SU-DHL-6 (cell line): ENCODE data around the gene CENPI.

Experiments
- H2AFZ ChIP-seq: fragments of 200-600 bp; sonication (generic); 2 replicates; pipeline ENCODE4 v1.6.1; 2014; ENCODE audit warnings: low read depth, mild to moderate bottlenecking, moderate library complexity, mixed read lengths, antibody characterized with exemption, low read length; ENCODE audit not compliant: severe bottlenecking
- H3F3A ChIP-seq: fragments of 200-600 bp; shearing (Covaris generic); 2 replicates; pipeline ENCODE4 v1.6.0; 2016; ENCODE audit warnings: antibody characterized with exemption, mild to moderate bottlenecking; ENCODE audit not compliant: insufficient read depth
- H3K27ac ChIP-seq: fragments of 200-600 bp; sonication (generic); 2 replicates; pipeline ENCODE4 v1.5.1; 2016; ENCODE audit warnings: low read depth, mild to moderate bottlenecking, low read length, moderate library complexity, mixed read lengths
- H3K27me3 ChIP-seq: fragments of 200-600 bp; sonication (generic), shearing (Covaris generic); 2 replicates; pipeline ENCODE4 v1.6.0; 2014; ENCODE audit warnings: mild to moderate bottlenecking, low read length
- H3K36me3 ChIP-seq: fragments of 200-600 bp; sonication (generic); 2 replicates; pipeline ENCODE4 v1.6.1; 2014; ENCODE audit warnings: mild to moderate bottlenecking, low read length, mixed read lengths
- H3K4me2 ChIP-seq: fragments of 300-600, 200-600 bp; shearing (Covaris generic), sonication (generic); 2 replicates; pipeline ENCODE4 v1.6.0; 2014; ENCODE audit warnings: low read length, low read depth, mild to moderate bottlenecking; ENCODE audit not compliant: poor library complexity, severe bottlenecking
- H3K4me3 ChIP-seq: fragments of 200-600 bp; sonication (generic); 2 replicates; pipeline ENCODE4 v1.5.1; 2014; ENCODE audit warnings: antibody characterized with exemption, low read length, mild to moderate bottlenecking, mixed read lengths; ENCODE audit not compliant: insufficient read depth, poor library complexity, severe bottlenecking
- H3K79me2 ChIP-seq: fragments of 200-600 bp; sonication (generic); 2 replicates; pipeline ENCODE4 v1.6.1; 2014; ENCODE audit warnings: mild to moderate bottlenecking, low read length, moderate library complexity; ENCODE audit not compliant: insufficient read depth
- H3K9ac ChIP-seq: fragments of 200-600 bp; sonication (generic); 2 replicates; pipeline ENCODE4 v1.7.0; 2014; ENCODE audit warnings: mild to moderate bottlenecking, low read length
- H3K9me2 ChIP-seq: fragments of 200-600 bp; sonication (generic); replicated peaks from 2 replicates; pipeline ENCODE4 v1.6.1; 2014; ENCODE audit warnings: low read length; ENCODE audit not compliant: insufficient read depth
- H3K9me3 ChIP-seq: fragments of 200-600 bp; sonication (generic); 2 replicates; pipeline ENCODE4 v1.6.1; 2014; ENCODE audit warnings: low read length, mixed read lengths; ENCODE audit not compliant: insufficient read depth
- H4K20me1 ChIP-seq: fragments of 200-600 bp; sonication (generic); 2 replicates; pipeline ENCODE4 v1.6.1; 2014; ENCODE audit warnings: low read depth, mild to moderate bottlenecking, antibody characterized with exemption, low read length, moderate library complexity, mixed read lengths
- EZH2phosphoT487 ChIP-seq: fragments of 200-600 bp; sonication (generic), shearing (Covaris generic); conservative IDR thresholded peaks from 2 replicates; pipeline ENCODE4 v1.6.1; 2018; ENCODE audit warnings: mild to moderate bottlenecking, antibody characterized with exemption, low read length, moderate library complexity, mixed read lengths
- TF ChIP-seq, protein P1 (sequence below): fragments of 200-600 bp; sonication (generic); IDR thresholded peaks from one replicate; pipeline ENCODE4 v1.5.1; 2017; ENCODE audit warnings: antibody characterized with exemption, mild to moderate bottlenecking, low read length, moderate library complexity; ENCODE audit not compliant: insufficient read depth, poor library complexity, severe bottlenecking

The CENPI gene

DNA sequence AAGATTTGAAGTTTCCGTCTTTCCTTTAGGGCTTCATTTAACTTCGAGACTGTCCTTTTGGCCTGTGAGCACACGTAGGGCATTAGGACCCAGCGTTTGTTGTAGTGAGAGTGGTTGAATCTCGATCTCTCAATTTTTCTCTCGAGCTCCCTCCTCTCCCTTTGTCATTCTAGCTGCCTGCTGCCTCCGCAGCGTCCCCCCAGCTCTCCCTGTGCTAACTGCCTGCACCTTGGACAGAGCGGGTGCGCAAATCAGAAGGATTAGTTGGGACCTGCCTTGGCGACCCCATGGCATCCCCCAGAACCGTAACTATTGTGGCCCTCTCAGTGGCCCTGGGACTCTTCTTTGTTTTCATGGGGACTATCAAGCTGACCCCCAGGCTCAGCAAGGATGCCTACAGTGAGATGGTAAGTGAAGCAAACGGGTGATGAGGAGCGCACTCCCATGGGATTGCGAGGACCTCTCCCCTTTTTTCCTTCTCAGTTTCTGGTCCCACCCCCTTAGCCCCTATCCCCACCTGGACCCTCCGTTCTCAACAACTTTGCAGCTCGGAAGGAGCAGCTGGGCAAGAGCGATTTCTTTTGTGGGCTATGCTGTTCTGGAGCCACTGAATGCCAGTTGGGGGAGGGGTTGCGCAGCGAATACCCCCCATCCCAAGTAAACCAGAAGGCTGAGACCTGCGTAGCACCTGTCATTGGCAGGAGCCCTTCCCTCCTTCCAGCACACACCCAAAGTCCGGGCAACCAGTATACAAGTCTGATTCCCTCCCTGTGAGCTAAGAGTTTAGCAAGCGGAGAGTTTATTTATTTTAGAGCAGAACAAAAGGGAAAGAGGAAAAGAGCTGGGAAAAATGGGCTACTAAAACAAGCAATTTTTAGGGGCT, 19.0 kb upstream of the CENPI start, which contains the start of gene TMEM35A:
Gene TMEM35A, plus strand, starts transcription at position 164 of the 883 bp plus-strand sequence. Its CDS starts 124 bp downstream, at position 288.
- no peaks in the 10 kb centered on the region for H4K20me1 ChIP-seq
- no peak for TF ChIP-seq EZH2phosphoT487
- TF ChIP-seq, protein P1, sequence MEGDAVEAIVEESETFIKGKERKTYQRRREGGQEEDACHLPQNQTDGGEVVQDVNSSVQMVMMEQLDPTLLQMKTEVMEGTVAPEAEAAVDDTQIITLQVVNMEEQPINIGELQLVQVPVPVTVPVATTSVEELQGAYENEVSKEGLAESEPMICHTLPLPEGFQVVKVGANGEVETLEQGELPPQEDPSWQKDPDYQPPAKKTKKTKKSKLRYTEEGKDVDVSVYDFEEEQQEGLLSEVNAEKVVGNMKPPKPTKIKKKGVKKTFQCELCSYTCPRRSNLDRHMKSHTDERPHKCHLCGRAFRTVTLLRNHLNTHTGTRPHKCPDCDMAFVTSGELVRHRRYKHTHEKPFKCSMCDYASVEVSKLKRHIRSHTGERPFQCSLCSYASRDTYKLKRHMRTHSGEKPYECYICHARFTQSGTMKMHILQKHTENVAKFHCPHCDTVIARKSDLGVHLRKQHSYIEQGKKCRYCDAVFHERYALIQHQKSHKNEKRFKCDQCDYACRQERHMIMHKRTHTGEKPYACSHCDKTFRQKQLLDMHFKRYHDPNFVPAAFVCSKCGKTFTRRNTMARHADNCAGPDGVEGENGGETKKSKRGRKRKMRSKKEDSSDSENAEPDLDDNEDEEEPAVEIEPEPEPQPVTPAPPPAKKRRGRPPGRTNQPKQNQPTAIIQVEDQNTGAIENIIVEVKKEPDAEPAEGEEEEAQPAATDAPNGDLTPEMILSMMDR = no peak
- H3F3A ChIP-seq = no peaks in the 10 kb centered on the region
- H3K9me2 ChIP-seq = no peaks in the 10 kb centered on the region
- no peak within 1 kb of the TSS for H3K4me3 ChIP-seq
- H3K4me2 ChIP-seq = no peak within 1 kb of the TSS
- H3K9me3 ChIP-seq = no peaks in the 10 kb centered on the region
- no peaks in the 10 kb centered on the region for H3K27me3 ChIP-seq
- no peak within 1 kb of the TSS for H3K9ac ChIP-seq
- no peak within 1 kb of the TSS for H3K27ac ChIP-seq
- H3K79me2 ChIP-seq = no peaks in the 10 kb centered on the region
- no peaks in the 10 kb centered on the region for H3K36me3 ChIP-seq
- H2AFZ ChIP-seq = no peak within 1 kb of the TSS

DNA sequence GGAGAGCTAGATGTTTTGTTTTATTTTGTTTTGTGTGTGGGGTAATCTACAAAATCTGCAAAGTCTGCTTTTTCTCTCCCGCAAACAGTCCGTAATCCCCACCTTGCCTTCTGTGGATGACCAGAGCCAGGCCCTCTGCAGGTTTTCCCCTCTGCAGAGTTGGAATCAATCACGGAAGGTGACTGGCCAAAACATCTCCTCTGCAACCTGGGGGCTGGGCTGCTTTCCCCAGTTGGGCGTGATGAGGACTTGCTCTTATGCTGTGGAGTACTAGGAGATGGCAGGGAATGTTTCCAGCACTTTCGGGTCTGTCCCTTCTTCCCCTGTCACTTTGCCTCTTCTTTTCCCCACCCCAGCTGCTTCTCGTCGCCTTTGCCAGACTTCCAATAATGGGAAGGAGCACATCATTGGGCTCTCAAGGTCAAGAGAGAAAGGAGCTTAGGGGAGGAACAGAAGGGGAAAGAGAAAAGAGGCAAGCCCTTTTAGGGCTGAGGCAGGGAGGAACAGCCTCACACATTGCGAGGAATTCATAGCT, 18.2 kb upstream of the CENPI start:
- H2AFZ ChIP-seq = no peak overlapping the region
- no peaks in the 10 kb centered on the region for H3F3A ChIP-seq
- no peaks in the 10 kb centered on the region for H3K79me2 ChIP-seq
- no peaks in the 10 kb centered on the region for H3K27me3 ChIP-seq
- H3K9me2 ChIP-seq = no peaks in the 10 kb centered on the region
- H3K36me3 ChIP-seq = no peaks in the 10 kb centered on the region
- no peaks in the 10 kb centered on the region for H4K20me1 ChIP-seq
- TF ChIP-seq EZH2phosphoT487 = no peak
- TF ChIP-seq, protein P1 = no peak
- H3K4me2 ChIP-seq = no peak overlapping the region
- H3K9me3 ChIP-seq = no peaks in the 10 kb centered on the region
- H3K9ac ChIP-seq = no peak overlapping the region
- no peak overlapping the region for H3K27ac ChIP-seq
- H3K4me3 ChIP-seq = no peak overlapping the region

GRCh38 chrX:101080326-101081124, 17.5 kb upstream of the CENPI start:
- Histone ChIP-seq H3K9ac (no peak overlapping the region), H3K27ac (no peak overlapping the region), H3K79me2 (no peaks in the 10 kb centered on the region), H3K27me3 (no peaks in the 10 kb centered on the region), H3K4me2 (no peak overlapping the region), H4K20me1 (no peaks in the 10 kb centered on the region), H3K36me3 (no peaks in the 10 kb centered on the region), H3K4me3 (no peak overlapping the region), H3F3A (no peaks in the 10 kb centered on the region), H2AFZ (no peak overlapping the region), H3K9me3 (no peaks in the 10 kb centered on the region), H3K9me2 (no peaks in the 10 kb centered on the region)
- TF ChIP-seq, protein P1 = no peak
- no peak for TF ChIP-seq EZH2phosphoT487
